ENCODE data around the gene TSEN34.

DNA sequence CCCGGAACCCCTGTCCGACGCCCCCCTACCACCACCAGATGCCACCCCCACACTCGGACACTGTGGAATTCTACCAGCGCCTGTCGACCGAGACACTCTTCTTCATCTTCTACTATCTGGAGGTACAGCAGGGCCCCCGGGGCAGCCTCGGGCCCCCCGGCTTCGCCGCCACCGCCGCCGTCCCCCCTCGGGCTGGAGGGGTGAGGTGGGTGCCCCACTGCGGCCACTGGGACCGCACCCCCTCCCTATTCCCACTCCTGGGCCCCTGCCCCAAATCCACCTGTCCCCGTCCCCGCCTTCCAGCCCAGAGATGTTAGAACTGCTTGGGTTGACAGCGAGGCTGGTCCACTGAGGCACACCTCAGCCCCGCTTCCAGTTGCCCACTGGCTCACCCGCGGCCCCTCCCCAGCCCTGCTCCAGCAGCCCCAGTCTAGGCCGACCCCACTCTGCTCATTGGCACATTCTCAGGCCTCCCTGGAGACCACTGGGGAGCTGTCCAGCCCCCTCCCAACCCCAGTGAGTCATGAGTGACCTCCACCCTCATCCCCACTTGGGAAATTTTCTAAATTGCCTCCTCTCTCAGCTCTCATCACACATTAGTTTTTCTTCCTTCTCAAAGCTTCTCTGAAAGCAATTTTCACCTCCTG lies 38.1 kb upstream of the TSEN34 start:
- TF ChIP-seq, protein P1, sequence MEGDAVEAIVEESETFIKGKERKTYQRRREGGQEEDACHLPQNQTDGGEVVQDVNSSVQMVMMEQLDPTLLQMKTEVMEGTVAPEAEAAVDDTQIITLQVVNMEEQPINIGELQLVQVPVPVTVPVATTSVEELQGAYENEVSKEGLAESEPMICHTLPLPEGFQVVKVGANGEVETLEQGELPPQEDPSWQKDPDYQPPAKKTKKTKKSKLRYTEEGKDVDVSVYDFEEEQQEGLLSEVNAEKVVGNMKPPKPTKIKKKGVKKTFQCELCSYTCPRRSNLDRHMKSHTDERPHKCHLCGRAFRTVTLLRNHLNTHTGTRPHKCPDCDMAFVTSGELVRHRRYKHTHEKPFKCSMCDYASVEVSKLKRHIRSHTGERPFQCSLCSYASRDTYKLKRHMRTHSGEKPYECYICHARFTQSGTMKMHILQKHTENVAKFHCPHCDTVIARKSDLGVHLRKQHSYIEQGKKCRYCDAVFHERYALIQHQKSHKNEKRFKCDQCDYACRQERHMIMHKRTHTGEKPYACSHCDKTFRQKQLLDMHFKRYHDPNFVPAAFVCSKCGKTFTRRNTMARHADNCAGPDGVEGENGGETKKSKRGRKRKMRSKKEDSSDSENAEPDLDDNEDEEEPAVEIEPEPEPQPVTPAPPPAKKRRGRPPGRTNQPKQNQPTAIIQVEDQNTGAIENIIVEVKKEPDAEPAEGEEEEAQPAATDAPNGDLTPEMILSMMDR (IDR thresholded peaks at IDR 0.05; ENCODE audit: insufficient read depth, low read length, poor library complexity, severe bottlenecking), result no peak
- TF ChIP-seq EZH2phosphoT487 (conservative IDR thresholded peaks at IDR 0.05; ENCODE audit: low read length), result no peak
